ENCODE data around the gene KRTAP9-3. TPM values are rescaled to one million over a fixed set of nuclear protein-coding genes. Genes with fewer than 3 reads are reported as not detected.

The KRTAP9-3 gene
- polyA plus RNA-seq, 1 donor (not counting 4 experiments of a cell fraction or from before 2014, with no cell fraction given): not detected

- Histone ChIP-seq H3K27ac (ENCODE audit: control insufficient read depth, insufficient read depth, low read length) (no peak overlapping the region), H3K4me3 (ENCODE audit: control insufficient read depth in 2 of 3, extremely low read depth in 1 of 3, insufficient read depth in 2 of 3, low read depth in 1 of 3, low read length in 3 of 3) (no peak overlapping the region), H3K27me3 (ENCODE audit: control insufficient read depth, extremely low read depth, insufficient read depth, low read length) (no peaks in the 10 kb centered on the region), H2AFZ (ENCODE audit: control insufficient read depth, low read length) (no peak overlapping the region), H3K9ac (ENCODE audit: control insufficient read depth, extremely low read depth, insufficient read depth, low read length) (no peak overlapping the region), H3K4me2 (ENCODE audit: control insufficient read depth, extremely low read depth, insufficient read depth, low read depth, low read length) (no peak overlapping the region), H4K20me1 (ENCODE audit: control insufficient read depth, extremely low read depth, insufficient read depth, low read length) (no peaks in the 10 kb centered on the region), H3K79me2 (ENCODE audit: control insufficient read depth, insufficient read depth, low read length) (no peaks in the 10 kb centered on the region), H3K9me1 (ENCODE audit: control insufficient read depth, extremely low read depth, insufficient read depth, low read length) (no peaks in the 10 kb centered on the region), H3K36me3 (ENCODE audit: control insufficient read depth in 2 of 2, extremely low read depth in 1 of 2, insufficient read depth in 2 of 2, low read length in 2 of 2) (no peaks in the 10 kb centered on the region), H3K9me3 (ENCODE audit: control insufficient read depth, low read depth, low read length) (no peaks in the 10 kb centered on the region), H3K4me1 (ENCODE audit: control insufficient read depth, extremely low read depth, insufficient read depth, low read length) (no peaks in the 10 kb centered on the region)
- no peak for TF ChIP-seq EZH2 (IDR thresholded peaks at IDR 0.05; ENCODE audit: low read length)
- TF ChIP-seq, protein P1, sequence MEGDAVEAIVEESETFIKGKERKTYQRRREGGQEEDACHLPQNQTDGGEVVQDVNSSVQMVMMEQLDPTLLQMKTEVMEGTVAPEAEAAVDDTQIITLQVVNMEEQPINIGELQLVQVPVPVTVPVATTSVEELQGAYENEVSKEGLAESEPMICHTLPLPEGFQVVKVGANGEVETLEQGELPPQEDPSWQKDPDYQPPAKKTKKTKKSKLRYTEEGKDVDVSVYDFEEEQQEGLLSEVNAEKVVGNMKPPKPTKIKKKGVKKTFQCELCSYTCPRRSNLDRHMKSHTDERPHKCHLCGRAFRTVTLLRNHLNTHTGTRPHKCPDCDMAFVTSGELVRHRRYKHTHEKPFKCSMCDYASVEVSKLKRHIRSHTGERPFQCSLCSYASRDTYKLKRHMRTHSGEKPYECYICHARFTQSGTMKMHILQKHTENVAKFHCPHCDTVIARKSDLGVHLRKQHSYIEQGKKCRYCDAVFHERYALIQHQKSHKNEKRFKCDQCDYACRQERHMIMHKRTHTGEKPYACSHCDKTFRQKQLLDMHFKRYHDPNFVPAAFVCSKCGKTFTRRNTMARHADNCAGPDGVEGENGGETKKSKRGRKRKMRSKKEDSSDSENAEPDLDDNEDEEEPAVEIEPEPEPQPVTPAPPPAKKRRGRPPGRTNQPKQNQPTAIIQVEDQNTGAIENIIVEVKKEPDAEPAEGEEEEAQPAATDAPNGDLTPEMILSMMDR (optimal IDR thresholded peaks at IDR 0.05 in 1 of 3, IDR thresholded peaks at IDR 0.05 in 1 of 3, conservative IDR thresholded peaks at IDR 0.05 in 1 of 3; ENCODE audit: extremely low read depth in 1 of 3, insufficient read depth in 2 of 3, low read length in 3 of 3): no peak
- dilution Hi-C loops (cut with MboI; ENCODE audit: extremely low pct_ligation_motif_present, low sequenced_read_pairs): no loop called here
- no peak for FAIRE-seq
- no peak for DNase-seq (ENCODE audit: low read depth, low spot score)
Measured at GRCh38 chr17:41199421-41200078, 32.7 kb upstream of the KRTAP9-3 start.

DNA sequence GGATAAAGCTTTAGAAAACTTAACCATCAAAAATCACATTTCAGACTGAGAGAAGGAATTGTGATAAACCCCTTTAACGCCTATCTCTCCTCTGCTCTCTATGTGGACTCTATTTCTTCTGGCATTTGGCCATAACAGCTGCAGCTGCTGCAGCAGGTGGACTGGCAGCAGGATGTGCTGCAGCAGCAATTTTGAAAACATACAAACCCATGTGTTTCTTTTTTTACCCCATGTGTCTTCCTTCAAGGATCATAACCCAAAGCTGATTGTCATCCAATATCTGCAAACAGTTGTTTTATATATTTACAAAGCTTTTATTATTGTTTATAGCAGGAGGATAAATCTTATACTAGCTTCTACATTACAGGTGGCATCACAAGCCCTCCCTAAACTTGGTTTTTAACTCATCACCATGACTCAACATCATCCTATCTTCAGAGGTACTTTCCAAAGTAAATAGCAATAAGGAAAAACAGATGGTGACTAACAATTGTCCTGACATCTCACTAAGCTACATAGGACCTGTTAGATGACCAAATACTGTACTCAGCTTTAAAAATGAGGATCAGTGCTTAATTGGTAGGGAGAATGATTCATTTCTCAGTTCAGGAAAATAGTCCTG is 20.3 kb upstream of the KRTAP9-3 start:
- TF ChIP-seq, protein P1 (optimal IDR thresholded peaks at IDR 0.05 in 1 of 3, IDR thresholded peaks at IDR 0.05 in 1 of 3, conservative IDR thresholded peaks at IDR 0.05 in 1 of 3; ENCODE audit: extremely low read depth in 1 of 3, insufficient read depth in 2 of 3, low read length in 3 of 3): no peak
- no peak for TF ChIP-seq EZH2 (IDR thresholded peaks at IDR 0.05; ENCODE audit: low read length)
- no peak overlapping the region for H3K9ac ChIP-seq (ENCODE audit: control insufficient read depth, extremely low read depth, insufficient read depth, low read length)
- dilution Hi-C loops (cut with MboI; ENCODE audit: extremely low pct_ligation_motif_present, low sequenced_read_pairs): no loop called here
- no peak overlapping the region for H3K4me3 ChIP-seq (ENCODE audit: control insufficient read depth in 2 of 3, extremely low read depth in 1 of 3, insufficient read depth in 2 of 3, low read depth in 1 of 3, low read length in 3 of 3)
- no peaks in the 10 kb centered on the region for H3K27me3 ChIP-seq (ENCODE audit: control insufficient read depth, extremely low read depth, insufficient read depth, low read length)
- H4K20me1 ChIP-seq (ENCODE audit: control insufficient read depth, extremely low read depth, insufficient read depth, low read length): no peaks in the 10 kb centered on the region
- no peaks in the 10 kb centered on the region for H3K9me1 ChIP-seq (ENCODE audit: control insufficient read depth, extremely low read depth, insufficient read depth, low read length)
- no peaks in the 10 kb centered on the region for H3K9me3 ChIP-seq (ENCODE audit: control insufficient read depth, low read depth, low read length)
- DNase-seq (ENCODE audit: low read depth, low spot score) (peak; percentile 5), FAIRE-seq (peak; percentile 52)
- no peaks in the 10 kb centered on the region for H3K36me3 ChIP-seq (ENCODE audit: control insufficient read depth in 2 of 2, extremely low read depth in 1 of 2, insufficient read depth in 2 of 2, low read length in 2 of 2)
- no peak overlapping the region for H3K27ac ChIP-seq (ENCODE audit: control insufficient read depth, insufficient read depth, low read length)
- H3K4me2 ChIP-seq (ENCODE audit: control insufficient read depth, extremely low read depth, insufficient read depth, low read depth, low read length): no peak overlapping the region
- H2AFZ ChIP-seq (ENCODE audit: control insufficient read depth, low read length): no peak overlapping the region
- no peaks in the 10 kb centered on the region for H3K79me2 ChIP-seq (ENCODE audit: control insufficient read depth, insufficient read depth, low read length)
- no peaks in the 10 kb centered on the region for H3K4me1 ChIP-seq (ENCODE audit: control insufficient read depth, extremely low read depth, insufficient read depth, low read length)
